HG02884 (cell line): ENCODE data around the gene RPS6KB2.
"Not testable (repeated sequence)": the region's sequence is repeated elsewhere in the genome, so short reads cannot be mapped to it uniquely, and the experiment has no call there.

Experiments
- ATAC-seq: cut with Tn5 transposase; IDR thresholded peaks from one replicate; pipeline ENCODE4 v1.9.1; 2021; ENCODE audit warnings: mild to moderate bottlenecking, moderate library complexity; ENCODE audit not compliant: unreplicated experiment

The RPS6KB2 gene

DNA sequence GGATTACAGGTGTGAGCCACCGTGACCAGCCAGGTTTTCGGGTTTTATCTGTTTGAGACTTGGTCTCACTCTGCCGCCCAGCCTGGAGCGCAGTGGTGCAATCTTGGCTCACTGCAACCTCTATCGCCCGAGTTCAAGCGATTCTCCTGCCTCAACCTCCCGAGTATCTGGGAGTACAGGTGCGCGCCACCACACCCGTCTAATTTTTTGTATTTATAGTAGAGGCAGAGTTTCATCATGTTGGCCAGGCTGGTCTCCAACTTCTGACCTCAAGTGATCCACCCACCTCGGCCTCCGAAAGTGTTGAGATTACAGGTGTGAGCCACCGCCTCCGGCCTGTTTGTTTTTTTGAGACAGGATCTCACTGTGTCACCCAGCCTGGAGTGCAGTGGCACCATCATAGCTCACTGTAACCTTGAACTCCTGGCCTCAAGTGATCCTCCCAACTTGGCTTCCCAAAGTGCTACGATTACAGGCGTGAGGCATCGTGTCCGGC is 882 bp upstream of the RPS6KB2 start:
- not testable (repeated sequence) for ATAC-seq

DNA sequence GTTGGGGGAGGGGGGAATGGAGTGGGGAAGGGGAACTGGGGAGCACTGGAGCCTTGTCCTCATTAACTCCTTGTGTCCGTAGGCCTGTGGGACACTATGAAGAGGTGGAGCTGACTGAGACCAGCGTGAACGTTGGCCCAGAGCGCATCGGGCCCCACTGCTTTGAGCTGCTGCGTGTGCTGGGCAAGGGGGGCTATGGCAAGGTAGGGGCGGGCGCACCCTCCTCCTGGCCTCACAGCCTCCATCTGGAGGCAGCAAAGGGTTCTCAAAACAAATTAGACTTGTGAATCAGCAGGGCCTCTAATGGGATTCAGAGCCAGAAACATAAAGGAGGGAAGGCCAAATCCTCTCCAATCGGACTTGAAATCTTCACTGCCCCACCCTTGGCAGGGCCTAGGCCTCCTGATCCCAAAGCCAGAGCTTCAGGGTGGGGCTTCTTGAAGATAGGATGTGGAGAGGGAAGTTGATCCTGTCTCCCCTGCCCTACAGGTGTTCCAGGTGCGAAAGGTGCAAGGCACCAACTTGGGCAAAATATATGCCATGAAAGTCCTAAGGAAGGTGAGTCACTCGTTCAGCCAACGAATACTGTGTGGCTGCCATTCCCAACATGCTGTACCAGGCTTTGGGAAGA is 859 bp downstream of the RPS6KB2 start:
- ATAC-seq, result no peak

DNA sequence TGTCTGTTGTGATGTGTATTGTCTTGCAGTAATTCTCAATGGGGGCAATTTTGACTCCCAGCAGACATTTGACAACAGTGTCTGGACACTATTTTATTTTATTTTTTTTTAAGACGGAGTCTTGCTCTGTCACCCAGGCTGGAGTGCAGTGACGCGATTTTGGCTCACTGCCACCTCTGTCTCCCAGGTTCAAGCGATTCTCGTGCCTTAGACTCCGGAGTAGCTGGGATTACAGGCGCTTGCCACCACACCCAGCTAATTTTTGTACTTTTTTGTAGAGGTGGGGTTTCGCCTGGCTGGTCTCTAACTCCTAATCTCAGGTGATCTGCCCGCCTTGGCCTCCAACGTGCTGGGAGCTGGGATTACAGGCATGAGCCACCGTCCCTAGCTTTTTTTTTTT is 1.4 kb downstream of the RPS6KB2 start:
- ATAC-seq, result no peak

DNA sequence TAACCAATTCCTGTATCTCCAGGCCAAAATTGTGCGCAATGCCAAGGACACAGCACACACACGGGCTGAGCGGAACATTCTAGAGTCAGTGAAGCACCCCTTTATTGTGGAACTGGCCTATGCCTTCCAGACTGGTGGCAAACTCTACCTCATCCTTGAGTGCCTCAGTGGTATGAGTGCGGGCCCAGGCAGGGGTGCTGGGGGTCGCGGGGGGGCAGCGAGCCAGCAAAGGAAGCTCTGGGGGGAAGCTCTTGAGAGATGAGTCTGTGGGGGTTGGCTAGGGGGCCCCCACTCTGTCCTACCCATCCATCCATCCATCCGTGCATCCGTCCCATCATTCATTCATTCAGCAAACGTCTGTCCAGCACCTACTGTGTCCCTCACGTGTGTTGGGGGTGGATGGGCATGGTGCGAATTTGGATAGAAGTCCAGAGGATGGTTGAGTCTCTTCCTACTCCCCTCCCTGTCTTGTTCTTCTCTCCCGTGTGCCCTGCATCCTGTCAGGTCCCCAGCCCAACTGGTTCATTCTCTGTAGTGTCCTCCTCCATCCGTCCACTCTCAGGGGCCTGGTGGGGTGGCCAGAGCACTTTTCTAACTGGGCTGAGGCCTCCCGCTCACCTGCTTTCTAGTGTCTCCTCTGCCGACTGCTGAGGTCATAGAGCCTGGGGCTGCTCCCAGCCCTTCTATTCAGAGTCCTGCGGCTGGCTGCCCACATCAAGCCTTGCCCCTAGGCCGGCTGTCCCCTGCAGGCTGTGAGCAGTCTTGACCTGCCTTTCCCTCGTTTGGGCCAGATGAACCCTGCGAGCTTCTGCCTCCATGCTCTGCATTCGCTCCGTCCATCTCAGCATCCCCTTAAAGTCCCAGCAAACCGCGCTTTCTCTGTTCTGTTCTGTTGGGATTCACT is 3.3 kb downstream of the RPS6KB2 start:
- ATAC-seq, result no peak

DNA sequence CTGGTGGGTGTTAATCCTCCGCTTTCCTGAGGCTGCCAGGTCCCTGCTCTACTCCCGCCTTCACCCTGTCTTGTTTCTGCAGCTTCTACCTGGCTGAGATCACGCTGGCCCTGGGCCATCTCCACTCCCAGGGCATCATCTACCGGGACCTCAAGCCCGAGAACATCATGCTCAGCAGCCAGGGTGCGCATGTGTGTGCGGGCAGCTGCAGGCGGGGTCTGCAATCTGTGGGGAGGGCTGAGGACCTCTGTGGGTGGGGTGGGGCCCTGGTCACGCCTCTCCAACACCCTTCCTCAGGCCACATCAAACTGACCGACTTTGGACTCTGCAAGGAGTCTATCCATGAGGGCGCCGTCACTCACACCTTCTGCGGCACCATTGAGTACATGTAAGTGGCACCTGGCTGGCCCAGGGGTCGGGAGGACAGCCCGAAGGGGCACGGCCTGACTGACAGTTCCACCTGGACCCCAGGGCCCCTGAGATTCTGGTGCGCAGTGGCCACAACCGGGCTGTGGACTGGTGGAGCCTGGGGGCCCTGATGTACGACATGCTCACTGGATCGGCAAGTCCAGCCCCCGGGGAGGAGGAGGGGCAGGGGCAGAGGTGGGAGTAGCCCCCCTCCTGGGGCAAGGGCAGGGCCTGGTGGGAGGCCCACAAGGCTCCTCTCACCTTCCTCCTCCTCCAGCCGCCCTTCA is 4.5 kb downstream of the RPS6KB2 start:
- no peak for ATAC-seq

DNA sequence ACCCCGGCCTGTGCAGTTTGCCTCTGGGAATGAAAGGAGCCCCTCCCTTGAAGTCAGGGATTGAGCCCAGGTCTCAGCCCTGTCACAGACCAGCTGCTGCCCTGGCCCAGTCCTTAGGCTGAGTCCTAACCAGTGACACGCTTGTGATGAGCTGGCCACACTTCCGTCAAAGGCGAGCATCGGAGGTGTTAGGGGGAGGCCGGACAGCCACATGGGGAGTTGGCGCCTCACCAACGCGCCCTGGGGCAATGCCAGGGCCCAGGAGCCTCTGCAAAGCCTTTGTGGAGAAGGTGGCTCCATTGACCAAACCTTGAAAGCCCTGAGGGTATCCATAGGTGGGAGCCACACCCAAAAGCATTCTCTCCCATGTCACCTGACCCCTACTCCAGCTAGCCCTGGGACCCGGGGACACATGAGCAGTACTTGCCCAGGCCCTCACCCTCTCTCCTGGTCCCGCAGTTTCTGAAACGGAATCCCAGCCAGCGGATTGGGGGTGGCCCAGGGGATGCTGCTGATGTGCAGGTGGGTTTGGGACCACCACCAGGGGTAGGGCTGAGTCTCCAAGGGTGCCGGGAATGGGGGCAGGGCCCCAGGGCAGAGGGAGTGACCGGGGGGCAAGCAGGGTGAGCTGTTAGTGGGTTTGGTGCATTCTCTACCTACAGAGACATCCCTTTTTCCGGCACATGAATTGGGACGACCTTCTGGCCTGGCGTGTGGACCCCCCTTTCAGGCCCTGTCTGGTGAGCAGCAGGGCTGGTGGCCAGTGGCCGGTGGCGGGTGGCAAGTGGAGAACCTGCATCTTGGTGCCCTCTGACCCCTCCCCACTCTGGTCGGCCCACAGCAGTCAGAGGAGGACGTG is 5.5 kb downstream of the RPS6KB2 start:
- no peak for ATAC-seq

DNA sequence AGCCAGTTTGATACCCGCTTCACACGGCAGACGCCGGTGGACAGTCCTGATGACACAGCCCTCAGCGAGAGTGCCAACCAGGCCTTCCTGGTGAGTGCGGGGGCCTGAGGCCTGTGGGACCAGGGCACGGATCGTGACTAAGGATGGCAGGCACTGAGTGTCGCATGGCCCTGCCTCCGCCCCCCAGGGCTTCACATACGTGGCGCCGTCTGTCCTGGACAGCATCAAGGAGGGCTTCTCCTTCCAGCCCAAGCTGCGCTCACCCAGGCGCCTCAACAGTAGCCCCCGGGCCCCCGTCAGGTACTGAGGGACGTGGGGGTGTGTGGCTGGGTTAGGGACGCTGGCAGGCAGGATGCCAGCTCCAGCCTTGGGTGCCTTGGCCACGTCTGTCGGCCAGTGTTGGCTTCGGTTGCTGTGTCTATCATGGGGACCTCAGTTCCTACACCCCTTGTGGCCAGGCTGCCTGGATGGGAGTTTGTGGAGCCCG is 6.1 kb downstream of the RPS6KB2 start:
- no peak for ATAC-seq

DNA sequence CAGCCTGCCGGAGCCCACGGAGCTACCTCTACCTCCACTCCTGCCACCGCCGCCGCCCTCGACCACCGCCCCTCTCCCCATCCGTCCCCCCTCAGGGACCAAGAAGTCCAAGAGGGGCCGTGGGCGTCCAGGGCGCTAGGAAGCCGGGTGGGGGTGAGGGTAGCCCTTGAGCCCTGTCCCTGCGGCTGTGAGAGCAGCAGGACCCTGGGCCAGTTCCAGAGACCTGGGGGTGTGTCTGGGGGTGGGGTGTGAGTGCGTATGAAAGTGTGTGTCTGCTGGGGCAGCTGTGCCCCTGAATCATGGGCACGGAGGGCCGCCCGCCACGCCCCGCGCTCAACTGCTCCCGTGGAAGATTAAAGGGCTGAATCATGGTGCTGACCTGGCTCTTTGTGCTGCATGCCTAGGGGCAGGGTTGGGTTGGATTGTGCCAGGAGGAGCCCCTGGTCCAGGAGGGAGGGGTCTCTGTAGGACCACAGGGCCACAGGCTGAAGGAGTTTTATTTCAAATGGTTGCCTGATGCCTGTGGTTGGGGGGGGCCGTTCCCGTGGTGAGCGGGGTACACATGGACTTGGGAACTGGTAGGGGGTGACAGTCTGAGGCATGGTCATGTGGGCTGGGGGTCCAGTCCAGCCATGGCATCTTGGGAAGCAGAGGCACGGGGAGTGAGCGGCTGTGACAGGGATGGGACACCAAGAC is 6.9 kb downstream of the RPS6KB2 start:
- no peak for ATAC-seq

DNA sequence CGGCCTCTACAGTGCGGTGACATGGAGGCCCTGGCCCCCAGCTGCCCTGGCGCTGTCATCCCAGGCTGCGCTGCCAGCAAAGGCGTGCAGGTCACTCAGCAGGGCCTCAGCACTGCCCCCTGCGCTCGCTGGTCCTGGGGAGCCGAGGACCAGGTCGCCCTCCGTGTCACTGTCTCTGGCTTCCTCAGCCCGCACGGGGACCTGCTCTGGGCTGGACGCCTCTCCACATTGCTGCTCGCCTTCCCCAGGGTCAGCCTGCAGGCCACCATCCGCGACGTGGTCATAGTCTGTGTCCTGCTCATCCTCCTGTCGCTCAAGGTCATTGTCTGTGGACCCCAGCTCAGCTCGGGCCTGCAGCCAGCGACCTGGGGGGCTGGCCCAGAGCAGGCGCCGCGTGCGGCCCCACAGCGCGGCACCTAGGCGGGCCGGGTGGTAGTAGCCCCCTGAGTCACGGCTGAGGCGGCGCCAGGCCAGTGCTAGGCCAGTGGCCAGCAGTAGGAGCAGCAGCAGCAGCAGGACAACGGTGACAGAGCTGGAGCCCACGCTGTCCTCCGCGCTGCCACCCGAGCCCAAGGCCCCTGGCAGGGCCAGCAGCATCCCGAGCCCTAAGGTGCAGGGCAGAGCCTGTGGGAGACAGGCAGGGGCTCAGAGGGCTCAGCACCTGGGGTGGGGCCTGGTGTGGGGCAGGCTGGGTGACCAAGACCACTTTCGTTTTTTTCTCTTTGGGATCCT is 7.6 kb downstream of the RPS6KB2 start:
- ATAC-seq, result no peak

DNA sequence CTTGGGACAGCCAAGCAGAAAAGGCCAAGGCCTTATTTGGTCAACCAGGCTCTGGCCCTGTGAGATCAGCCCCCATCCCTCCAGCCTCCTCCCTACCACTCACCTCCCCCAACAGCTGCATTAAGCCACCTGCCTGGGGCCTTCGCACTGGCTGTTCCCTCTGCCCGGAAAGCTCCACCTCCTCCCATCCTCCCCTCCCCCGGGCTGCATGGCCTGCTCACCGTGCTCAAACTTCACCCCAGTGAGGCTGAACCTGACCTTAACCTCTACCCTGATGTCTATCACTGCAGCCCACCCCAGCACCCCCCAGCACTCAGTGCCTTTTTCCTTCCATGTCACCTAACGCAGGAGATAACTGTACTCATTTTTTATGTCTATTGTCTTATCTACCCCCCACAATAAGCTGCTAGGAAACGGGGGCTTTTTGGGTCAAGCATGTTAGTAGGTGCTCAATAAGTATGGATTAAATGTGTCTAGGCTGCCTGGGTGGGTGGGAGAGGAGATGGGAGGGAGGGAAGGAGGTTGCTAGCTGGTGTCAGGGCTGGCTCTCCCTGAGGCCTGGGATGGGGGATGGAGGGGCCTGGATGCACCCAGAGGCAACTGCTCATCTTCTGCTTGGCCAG is 8.3 kb downstream of the RPS6KB2 start:
- ATAC-seq, result peak; percentile 45

DNA sequence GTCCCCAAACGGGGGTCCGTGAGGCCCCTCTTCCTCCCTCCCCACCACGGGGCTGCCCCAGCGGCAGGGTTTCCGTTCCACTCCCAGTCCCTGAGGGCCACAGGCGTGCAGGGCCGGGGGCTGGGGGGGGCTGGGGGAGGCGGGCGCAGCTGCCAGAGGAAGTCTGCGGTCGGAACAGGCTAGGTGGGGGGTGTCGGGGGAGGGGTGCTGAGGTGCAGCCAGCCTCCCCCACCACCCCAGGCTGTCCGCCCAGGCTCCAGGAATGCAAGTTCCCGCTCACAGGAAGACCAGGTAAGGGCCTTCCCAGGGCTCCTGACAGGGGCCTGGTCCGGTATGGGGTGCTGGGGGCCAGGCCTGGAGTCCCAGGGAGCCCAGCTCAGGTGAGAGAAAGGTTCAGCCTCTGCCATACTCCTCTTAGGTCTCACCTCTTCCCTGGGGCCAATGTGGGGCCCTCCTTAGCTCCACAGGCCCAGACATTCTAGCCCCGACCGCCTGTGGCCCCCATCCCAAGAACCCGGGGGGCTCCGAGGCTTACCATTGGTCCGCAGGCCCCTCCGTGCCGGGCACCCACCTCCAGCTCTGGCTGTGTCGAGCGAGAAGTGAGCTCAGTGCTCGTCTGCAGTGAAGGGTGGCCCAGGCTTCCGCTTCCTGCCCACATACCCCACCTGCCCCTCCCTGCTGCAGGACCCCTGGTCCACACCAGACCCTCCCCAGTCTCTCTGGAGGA is 9.0 kb downstream of the RPS6KB2 start, which contains the start of gene PTPRCAP:
TSS of gene PTPRCAP (minus strand) at position 601 of the 727 bp plus-strand sequence. CDS start at position 538, 63 bp downstream.
- ATAC-seq, result no peak

DNA sequence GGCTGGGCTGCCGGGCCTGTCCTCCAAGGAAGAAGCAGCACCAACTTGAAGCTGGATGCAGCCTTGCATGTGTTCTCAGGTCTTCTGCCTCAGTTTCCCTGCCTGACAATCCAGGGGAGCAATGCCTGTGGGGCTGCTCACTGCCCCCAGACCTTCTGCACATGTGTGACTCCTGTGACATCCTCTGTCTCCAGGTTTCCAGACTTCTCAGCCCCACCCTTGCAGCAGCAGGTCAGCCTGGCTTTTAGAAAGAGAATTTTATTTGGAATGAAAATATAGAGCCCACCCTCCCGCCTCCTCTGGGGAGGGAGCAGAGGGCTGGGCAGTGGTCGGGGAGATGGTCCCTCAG is 9.5 kb downstream of the RPS6KB2 start:
- ATAC-seq, result no peak

DNA sequence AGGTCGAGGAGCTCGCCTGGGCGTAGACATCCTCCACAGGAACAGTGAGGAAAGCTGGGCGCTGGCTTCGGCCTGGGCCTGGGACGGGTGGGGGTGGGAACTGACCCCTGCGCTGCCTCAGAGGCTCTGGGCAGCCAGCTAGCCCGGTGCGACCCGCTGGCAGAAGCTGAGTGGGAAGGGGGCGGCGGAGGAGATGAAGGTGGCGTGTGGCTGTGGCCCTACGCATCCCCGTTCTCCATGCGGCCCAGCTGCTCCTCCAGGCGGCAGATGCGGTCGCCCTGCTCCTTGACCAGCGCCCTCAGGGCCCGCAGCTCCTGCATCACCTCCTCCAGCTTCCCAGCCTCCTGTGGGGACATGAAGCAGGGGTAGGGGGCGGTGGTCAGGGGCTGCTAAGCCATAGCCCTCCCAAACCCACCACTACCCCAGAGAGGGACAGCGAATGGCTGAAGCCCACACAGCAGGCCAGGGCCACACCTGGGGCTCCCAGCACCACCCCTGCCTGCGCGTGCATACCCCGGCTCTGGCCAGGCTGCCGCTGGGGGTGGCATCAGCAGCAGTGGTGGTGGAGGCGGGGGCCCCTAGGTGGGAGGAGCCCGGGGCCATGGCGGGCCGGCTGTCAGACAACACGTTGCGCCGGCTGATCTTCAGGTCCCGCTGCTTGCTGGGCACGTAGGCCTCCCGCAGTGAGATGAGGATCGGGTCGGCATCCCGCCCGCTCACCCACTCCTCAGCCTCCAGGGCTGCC is 10.0 kb downstream of the RPS6KB2 start:
- ATAC-seq, result no peak

DNA sequence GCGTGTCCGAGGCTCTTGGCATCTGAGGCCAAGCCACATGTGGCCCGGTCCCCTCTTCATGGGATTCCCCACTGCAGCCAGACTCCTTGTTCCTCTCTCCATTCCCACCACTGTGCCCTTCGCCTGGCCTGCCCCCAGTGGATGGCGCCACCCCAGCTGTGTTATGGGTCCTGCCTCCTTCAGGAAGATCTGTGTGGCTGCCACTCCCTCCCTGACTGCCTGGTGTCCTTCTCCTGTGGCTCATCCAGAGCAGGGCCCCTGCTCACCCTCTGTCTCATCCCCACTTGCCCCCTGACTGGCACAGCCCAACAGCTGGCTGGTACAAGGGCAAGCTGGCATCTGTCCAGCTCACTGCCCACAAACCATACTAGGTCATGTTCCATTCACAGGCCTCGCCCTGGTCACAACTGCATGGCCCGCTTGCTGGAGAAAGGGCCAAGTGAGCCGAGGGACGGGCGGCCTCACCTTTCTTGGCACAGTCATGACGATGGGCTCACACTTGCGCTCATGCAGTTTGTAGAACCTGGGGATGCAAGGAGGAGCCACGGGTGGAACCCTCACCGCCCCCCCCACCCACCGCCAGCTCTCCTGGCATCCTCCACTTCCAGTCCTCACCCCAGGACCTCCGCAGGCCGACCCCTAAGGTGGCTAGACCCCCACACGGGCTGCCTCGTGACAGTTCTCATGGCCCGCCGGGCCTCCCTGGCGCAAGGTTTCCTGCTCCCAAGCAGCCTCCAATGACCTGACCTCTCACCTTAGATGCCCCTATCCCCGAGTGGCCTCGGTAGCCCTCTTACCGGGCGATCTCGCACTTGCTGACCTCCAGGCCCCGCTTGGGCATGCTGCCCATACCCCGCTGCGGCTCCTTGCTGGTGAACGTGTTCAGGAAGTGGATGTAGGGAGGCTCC is 11.3 kb downstream of the RPS6KB2 start:
- no peak for ATAC-seq

DNA sequence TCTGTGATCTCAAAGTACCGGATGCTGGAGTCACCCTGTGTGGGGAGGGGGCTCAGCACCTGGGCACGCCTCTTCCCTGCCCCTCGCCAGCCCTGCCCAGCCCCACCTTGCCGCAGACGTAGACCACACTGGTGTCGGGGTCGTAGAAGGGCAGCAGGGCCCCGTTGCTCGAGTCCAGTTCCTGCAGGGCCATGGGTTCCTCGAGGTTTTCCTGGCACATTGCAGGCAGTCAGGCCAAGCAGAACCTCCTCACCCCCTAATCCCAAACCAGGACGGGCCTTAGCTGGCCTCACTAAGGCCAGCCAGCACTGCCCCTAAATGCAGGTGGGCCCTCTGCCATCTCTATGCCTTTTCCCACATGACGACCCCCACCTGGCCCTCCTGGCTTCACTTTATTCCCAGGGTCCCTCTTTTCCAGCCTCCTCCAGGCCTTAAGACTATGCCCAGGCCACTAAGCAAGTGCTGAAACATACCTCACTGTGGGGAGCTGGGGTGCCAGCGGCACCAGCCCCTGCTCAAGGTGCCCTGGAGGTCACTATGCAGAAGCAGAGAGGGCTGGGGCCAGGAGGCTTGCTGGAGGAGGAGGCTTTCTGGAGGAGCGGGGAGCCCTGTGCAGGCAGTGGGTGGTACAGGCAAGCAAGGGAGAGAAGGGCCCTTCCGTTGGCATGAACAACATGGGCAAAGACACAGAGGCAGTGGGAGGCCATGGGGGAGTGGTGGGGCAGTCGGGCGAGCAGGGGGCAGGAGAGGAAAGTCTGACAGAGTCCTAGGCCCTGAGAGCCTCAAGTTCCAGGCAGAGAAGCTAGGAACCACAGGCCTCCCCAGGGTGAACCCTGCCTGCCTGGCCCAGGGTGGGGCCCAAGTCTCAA is 12.2 kb downstream of the RPS6KB2 start:
- no peak for ATAC-seq
